CD4-positive, alpha-beta T cell treated with Interleukin-17A for 4 hours (primary cell): ENCODE results near the gene RNF207.

Experiments used
- DNase-seq: peaks from one replicate; pipeline ENCODE4 v3.0.0-alpha.2; 2020; ENCODE audit warnings: mixed read lengths

The RNF207 gene

GRCh38 chr1:6205849-6206519, at the start of gene RNF207:
Gene RNF207, plus strand, starts transcription at chr1:6206119. Its CDS starts 417 bp downstream, at chr1:6206536.
- DNase-seq = peak; percentile 61

GRCh38 chr1:6157132-6157527, 48.8 kb upstream of the RNF207 start:
- no peak for DNase-seq

GRCh38 chr1:6157528-6158174, 48.3 kb upstream of the RNF207 start:
- DNase-seq = no peak

GRCh38 chr1:6158181-6158580, 47.7 kb upstream of the RNF207 start:
- DNase-seq = no peak

- no peak for DNase-seq
Measured at GRCh38 chr1:6162341-6162740, 43.6 kb upstream of the RNF207 start.

- DNase-seq = no peak
Measured at GRCh38 chr1:6162773-6163172, 43.1 kb upstream of the RNF207 start.

GRCh38 chr1:6163191-6163972, 42.5 kb upstream of the RNF207 start:
- DNase-seq = no peak

- no peak for DNase-seq
Measured at GRCh38 chr1:6163973-6164617, 41.8 kb upstream of the RNF207 start.

- no peak for DNase-seq
Measured at GRCh38 chr1:6165027-6165426, 40.9 kb upstream of the RNF207 start.

- DNase-seq = no peak
Measured at GRCh38 chr1:6165441-6165985, 40.4 kb upstream of the RNF207 start.

- DNase-seq = no peak
Measured at GRCh38 chr1:6166221-6166620, 39.7 kb upstream of the RNF207 start.

GRCh38 chr1:6166655-6167390, 39.1 kb upstream of the RNF207 start:
- no peak for DNase-seq

- DNase-seq = no peak
Measured at GRCh38 chr1:6167391-6168303, 38.3 kb upstream of the RNF207 start.

- DNase-seq = no peak
Measured at GRCh38 chr1:6168947-6169586, 36.9 kb upstream of the RNF207 start.

GRCh38 chr1:6170116-6170741, 35.7 kb upstream of the RNF207 start:
- no peak for DNase-seq

GRCh38 chr1:6170742-6171201, 35.1 kb upstream of the RNF207 start:
- DNase-seq = no peak

- DNase-seq = no peak
Measured at GRCh38 chr1:6171548-6172124, 34.3 kb upstream of the RNF207 start.

- DNase-seq = no peak
Measured at GRCh38 chr1:6172549-6172948, 33.4 kb upstream of the RNF207 start.

GRCh38 chr1:6174621-6175410, 31.1 kb upstream of the RNF207 start:
- DNase-seq = no peak
